Heart right ventricle (tissue), 16 donors: ENCODE results near the gene SF3B2. TPM values are rescaled to one million over a fixed set of nuclear protein-coding genes. Genes with fewer than 3 reads are reported as not detected.

Experiments
- ATAC-seq, 8 donors: fragments of 200-7000 bp; cut with Tn5 transposase; one replicate each; pipeline ENCODE4 v1.9.1; 2020; ENCODE audit warnings: mild to moderate bottlenecking in 8 of 8, moderate library complexity in 8 of 8, moderate number of reproducible peaks in 1 of 8
- DNase-seq, 2 donors: peaks; one replicate each; pipeline ENCODE4 v3.0.0-alpha.2; 2020
- H3K27ac ChIP-seq, 10 donors: fragments of 200-600 bp; sonication (generic) in 2 of 10; one replicate each; pipeline versions ENCODE4 v1.5.0 to v1.8.0; 2020 to 2022; ENCODE audit warnings: mild to moderate bottlenecking in 3 of 10
- H3K27me3 ChIP-seq, 7 donors: fragments of 200-600 bp; one replicate each; pipeline ENCODE4 v1.8.0; 2021 to 2022; ENCODE audit warnings: mild to moderate bottlenecking in 2 of 7
- H3K36me3 ChIP-seq, 9 donors: fragments of 200-600 bp; sonication (generic) in 1 of 9; one replicate each; pipeline versions ENCODE4 v1.5.0 to v1.8.0; 2020 to 2022; ENCODE audit warnings: mild to moderate bottlenecking in 2 of 9
- H3K4me1 ChIP-seq, 9 donors: fragments of 200-600 bp; sonication (generic) in 1 of 9; one replicate each; pipeline versions ENCODE4 v1.5.0 to v1.8.0; 2020 to 2022; ENCODE audit warnings: mild to moderate bottlenecking in 4 of 9
- H3K4me3 ChIP-seq, 10 donors: fragments of 200-600 bp; sonication (generic) in 2 of 10; one replicate each; pipeline versions ENCODE4 v1.5.0 to v1.8.0; 2020 to 2022; ENCODE audit warnings: mild to moderate bottlenecking in 7 of 10, moderate library complexity in 2 of 10
- H3K9me3 ChIP-seq, 11 donors: fragments of 200-600 bp in 10 of 11; sonication (generic) in 2 of 11; one replicate each; pipeline versions ENCODE4 v1.5.0 to v1.8.0; 2013 to 2022; ENCODE audit warnings: mild to moderate bottlenecking in 2 of 11, control low read depth in 1 of 11, moderate library complexity in 1 of 11
- WGBS, 2 donors: extraction: QIAGEN DNeasy Blood & Tissue Kit; methylation state at CpG; one replicate each; pipeline ENCODE4 v1.1.7; 2013; ENCODE audit warnings: inconsistent platforms in 1 of 2; 5-methylcytosine and 5-hydroxymethylcytosine counted together
- intact Hi-C, 10 donors: fragments of 100-400 bp; cut with DNase I; formaldehyde crosslinking; loops; one replicate each; pipeline versions ENCODE4 v1.11.1 to v1.14.2; 2022
- long read RNA-seq, 3 donors: library from polyadenylated mRNA; unstranded; transcript quantifications; one replicate each; pipeline ENCODE4 v2.0.0, GENCODE V29; 2020 to 2021
- polyA plus RNA-seq, 2 donors: library from polyadenylated mRNA; stranded (reverse); fragments of 200-250 nt; gene quantifications; one replicate each; pipeline ENCODE4 v1.2.3, GENCODE V29; 2013
- total RNA-seq, 10 donors: library from RNA; stranded (reverse); fragmentation: NEBNext Ultra II Directional in 3 of 10; extraction: Animal tissue kit (Norgen Biotek cat#: 25700) in 3 of 10; gene quantifications; one replicate each; pipeline versions ENCODE4 v1.2.1 to v1.2.4, GENCODE V29; 2021 to 2023
- TF ChIP-seq, protein P1 (sequence below), 9 donors: fragments of 200-600 bp; sonication (generic) in 2 of 9; IDR thresholded peaks; one replicate each; pipeline versions ENCODE4 v1.5.0 to v1.8.0; 2021 to 2022; ENCODE audit warnings: antibody characterized with exemption in 9 of 9, mild to moderate bottlenecking in 5 of 9, moderate library complexity in 1 of 9
- donor health status: Arrhythmogenic right ventricular cardiomyopathy.
- donor health status: ischemic (EF 13 %, LVEDD 7.1; RV severe dilation, severe dysfunction).
- donor health status: healthy with polysubstance abuse.
- donor health status: DM: no; HTN: yes; CAD: no.
- donor health status: DM: no; HTN: no; CAD: no.
- donor health status: ischemic (EF 25% LVEDD 6.9; RV normal size, moderate dysfunction).
- donor health status: ischemic (EF 25% LVEDD 5.7; RV mildly dilated, moderate dysfunction).
- donor health status: healthy.
- donor health status: DM: yes; HTN: yes; CAD: no.
- donor health status: Ischemic cardiomyopathy.
- donor health status: ischemic (EF 35%, LVEDD 5.7; RV mildly dilated, moderate dysfunction).
- donor health status: nonischemic (EF 11% LVEDD 7.7; RV severe dilation, severe dysfunction).
- donor health status: DM: yes; HTN: yes; CAD: no.
- donor health status: PGD.
- donor health status: ischemic (EF 29% LVEDD 5.4; RV normal size, mild dysfunction).
- donor health status: nonischemic (EF 23%, LVEDD 6.1; RV moderate dilation, normal function).

SF3B2 gene, protein sequence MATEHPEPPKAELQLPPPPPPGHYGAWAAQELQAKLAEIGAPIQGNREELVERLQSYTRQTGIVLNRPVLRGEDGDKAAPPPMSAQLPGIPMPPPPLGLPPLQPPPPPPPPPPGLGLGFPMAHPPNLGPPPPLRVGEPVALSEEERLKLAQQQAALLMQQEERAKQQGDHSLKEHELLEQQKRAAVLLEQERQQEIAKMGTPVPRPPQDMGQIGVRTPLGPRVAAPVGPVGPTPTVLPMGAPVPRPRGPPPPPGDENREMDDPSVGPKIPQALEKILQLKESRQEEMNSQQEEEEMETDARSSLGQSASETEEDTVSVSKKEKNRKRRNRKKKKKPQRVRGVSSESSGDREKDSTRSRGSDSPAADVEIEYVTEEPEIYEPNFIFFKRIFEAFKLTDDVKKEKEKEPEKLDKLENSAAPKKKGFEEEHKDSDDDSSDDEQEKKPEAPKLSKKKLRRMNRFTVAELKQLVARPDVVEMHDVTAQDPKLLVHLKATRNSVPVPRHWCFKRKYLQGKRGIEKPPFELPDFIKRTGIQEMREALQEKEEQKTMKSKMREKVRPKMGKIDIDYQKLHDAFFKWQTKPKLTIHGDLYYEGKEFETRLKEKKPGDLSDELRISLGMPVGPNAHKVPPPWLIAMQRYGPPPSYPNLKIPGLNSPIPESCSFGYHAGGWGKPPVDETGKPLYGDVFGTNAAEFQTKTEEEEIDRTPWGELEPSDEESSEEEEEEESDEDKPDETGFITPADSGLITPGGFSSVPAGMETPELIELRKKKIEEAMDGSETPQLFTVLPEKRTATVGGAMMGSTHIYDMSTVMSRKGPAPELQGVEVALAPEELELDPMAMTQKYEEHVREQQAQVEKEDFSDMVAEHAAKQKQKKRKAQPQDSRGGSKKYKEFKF
- total RNA-seq (10 to 100 TPM; 62.0 to 89.8 (median 72.7) TPM), polyA plus RNA-seq (10 to 100 TPM; 46.5 to 94.9 TPM)
- long read RNA-seq, donor 1, transcript SF3B2-201 (22 exons, 2,903 nt), result major isoform, 74 of 128 reads
- long read RNA-seq, donor 1, partial matches to known transcripts, result 35 of 128 reads
- long read RNA-seq, donor 1, other reads (novel, unspliced or antisense), result 18 of 128 reads
- long read RNA-seq, donor 2, transcript SF3B2-201 (22 exons, 2,903 nt), result major isoform, 66 of 116 reads
- long read RNA-seq, donor 2, partial matches to known transcripts, result 31 of 116 reads
- long read RNA-seq, donor 2, other reads (novel, unspliced or antisense), result 19 of 116 reads
- long read RNA-seq, donor 3, transcript SF3B2-201 (22 exons, 2,903 nt), result major isoform, 85 of 167 reads
- long read RNA-seq, donor 3, partial matches to known transcripts, result 53 of 167 reads
- long read RNA-seq, donor 3, other reads (novel, unspliced or antisense), result 29 of 167 reads

DNA sequence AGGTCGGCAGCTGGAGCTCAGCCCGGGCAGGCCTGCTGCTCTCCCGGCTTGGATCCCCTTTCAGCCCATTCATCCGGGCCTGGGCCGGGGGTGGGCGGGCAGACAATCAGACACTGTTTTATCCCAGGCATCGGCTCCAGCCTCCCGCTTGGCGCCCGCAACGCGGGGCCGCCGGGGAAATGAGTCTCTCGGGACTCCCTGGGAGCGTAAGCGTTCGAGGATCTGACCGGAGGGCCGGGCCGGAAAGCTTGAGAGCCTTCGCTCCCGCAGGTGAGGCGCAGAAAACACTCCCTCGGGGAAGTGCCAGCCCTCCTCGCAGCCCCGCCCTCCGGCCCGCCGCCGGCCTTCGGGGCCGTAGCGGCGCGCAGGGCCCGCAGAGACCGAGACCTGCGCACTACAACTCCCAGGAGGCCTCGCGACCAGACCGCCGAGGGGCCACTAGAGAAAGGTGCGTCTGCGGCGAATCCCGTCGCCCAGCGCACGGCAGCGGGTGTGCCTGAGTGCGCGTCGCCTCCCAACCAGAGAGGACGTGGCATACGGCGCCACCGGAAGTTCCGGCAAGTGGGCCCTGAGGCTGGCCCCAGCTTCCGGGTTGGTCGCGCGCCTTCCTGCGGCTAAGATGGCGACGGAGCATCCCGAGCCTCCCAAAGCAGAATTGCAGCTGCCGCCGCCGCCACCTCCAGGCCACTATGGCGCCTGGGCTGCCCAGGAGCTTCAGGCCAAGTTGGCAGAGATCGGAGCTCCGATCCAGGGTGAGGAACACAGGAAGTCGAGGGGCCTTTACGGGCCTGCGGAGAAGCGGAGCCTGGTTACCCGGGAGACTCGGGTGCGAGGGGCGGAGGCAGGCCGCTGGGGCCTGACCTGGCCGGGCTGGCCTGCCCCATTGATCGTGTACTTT is at the start of gene SF3B2:
Gene SF3B2, plus strand, starts transcription at position 599 of the 898 bp plus-strand sequence. Its CDS starts 21 bp downstream, at position 620.
- H3K36me3 ChIP-seq, result peaks cover 0 to 39% (median 22%) of the 10 kb centered on the region in 9 donors
- WGBS, 2 donors, result 0% methylated on average over 84 of the region's 84 CpGs
- H3K4me3 ChIP-seq, result peak within 1 kb of the TSS; percentile 77 to 100 (median 97)
- H3K4me1 ChIP-seq, result peaks cover 7 to 53% (median 31%) of the 10 kb centered on the region in 9 donors
- peak; percentile 96 to 98 for DNase-seq
- H3K9me3 ChIP-seq, result no peaks in the 10 kb centered on the region
- peak; percentile 96 to 99 (median 98) for ATAC-seq
- TF ChIP-seq, protein P1, sequence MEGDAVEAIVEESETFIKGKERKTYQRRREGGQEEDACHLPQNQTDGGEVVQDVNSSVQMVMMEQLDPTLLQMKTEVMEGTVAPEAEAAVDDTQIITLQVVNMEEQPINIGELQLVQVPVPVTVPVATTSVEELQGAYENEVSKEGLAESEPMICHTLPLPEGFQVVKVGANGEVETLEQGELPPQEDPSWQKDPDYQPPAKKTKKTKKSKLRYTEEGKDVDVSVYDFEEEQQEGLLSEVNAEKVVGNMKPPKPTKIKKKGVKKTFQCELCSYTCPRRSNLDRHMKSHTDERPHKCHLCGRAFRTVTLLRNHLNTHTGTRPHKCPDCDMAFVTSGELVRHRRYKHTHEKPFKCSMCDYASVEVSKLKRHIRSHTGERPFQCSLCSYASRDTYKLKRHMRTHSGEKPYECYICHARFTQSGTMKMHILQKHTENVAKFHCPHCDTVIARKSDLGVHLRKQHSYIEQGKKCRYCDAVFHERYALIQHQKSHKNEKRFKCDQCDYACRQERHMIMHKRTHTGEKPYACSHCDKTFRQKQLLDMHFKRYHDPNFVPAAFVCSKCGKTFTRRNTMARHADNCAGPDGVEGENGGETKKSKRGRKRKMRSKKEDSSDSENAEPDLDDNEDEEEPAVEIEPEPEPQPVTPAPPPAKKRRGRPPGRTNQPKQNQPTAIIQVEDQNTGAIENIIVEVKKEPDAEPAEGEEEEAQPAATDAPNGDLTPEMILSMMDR (IDR thresholded peaks at IDR 0.05), result peak in 3 of 9 donors; percentile 10 to 17 (median 13)
- intact Hi-C loops, result loop anchor here in 2 of 10 donors (2.0 kb wide), 2 partner anchors 17 to 49 kb away; partner anchors contain the start of genes BANF1 (in 1 of the 2) and EIF1AD (in 1 of the 2)
- peaks cover 0 to 25% (median 17%) of the 10 kb centered on the region in 7 donors for H3K27me3 ChIP-seq
- peak within 1 kb of the TSS; percentile 51 to 97 (median 92) for H3K27ac ChIP-seq

DNA sequence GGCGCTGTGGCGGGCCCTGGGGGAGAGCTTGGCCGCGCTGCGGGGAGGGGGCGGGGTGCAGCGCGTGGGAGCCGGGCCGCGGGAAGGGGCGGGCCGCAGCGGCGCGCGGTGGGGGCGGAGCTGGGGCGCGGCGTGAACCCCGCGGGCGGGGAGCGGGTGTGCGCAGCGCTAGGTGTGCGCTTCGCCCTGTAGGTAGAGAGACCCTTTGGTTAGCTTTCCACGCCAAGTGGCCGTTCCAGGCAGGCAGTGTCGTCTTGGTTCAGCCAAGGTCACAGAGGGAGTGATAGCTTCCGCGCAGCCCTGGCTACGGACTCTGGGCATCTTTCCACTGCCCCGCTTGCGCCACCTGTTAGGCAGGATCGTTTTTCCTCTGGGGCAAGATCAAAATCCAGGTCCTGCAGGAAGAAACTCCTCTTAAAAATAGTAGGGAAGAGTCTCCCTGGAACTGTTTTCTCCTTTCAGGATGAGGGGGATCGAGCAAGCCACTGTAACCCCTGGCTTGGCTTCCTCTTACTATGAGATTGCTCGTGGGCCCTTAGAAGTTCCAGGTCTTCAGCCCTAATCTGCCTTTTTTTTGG is 49.4 kb upstream of the SF3B2 start:
- ATAC-seq (peak; percentile 76 to 87 (median 82)), DNase-seq (peak in 1 of 2 donors; percentile 48)
- H3K4me3 ChIP-seq, result peak overlapping the region; percentile 73 to 99 (median 92)
- peaks cover 10 to 47% (median 24%) of the 10 kb centered on the region in 9 donors for H3K4me1 ChIP-seq
- H3K36me3 ChIP-seq, result peaks cover 0 to 63% (median 33%) of the 10 kb centered on the region in 9 donors
- peak overlapping the region; percentile 84 to 98 (median 95) for H3K27ac ChIP-seq
- TF ChIP-seq, protein P1 (IDR thresholded peaks at IDR 0.05), result peak in 5 of 9 donors; percentile 11 to 48 (median 43)
- intact Hi-C loops, result loop anchor here in 3 of 10 donors (2.0 to 5.0 kb wide), 2 partner anchors 40 to 50 kb away; partner anchors contain the start of genes SART1 (in 3 of the 3) and SF3B2 (in 1 of the 3)
- WGBS, 2 donors, result 0% methylated on average over 38 to 40 of the region's 40 CpGs
- no peaks in the 10 kb centered on the region for H3K9me3 ChIP-seq
- H3K27me3 ChIP-seq, result no peaks in the 10 kb centered on the region

DNA sequence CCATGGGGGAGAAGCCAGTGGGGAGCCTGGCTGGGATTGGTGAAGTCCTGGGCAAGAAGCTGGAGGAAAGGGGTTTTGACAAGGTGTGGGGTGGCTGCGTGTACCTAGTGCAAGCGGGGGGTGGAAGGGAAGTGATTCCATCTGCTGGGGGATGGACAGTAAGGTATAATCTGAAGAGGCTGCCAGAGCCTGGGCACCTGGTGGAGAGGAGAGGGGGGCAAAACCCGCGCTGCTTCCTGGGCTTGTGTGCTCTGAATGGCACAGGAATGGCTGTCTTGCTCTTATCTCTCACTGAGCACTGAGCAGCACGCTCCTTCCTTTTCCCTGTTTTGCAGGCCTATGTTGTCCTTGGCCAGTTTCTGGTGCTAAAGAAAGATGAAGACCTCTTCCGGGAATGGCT is 48.9 kb upstream of the SF3B2 start:
- TF ChIP-seq, protein P1 (IDR thresholded peaks at IDR 0.05), result no peak
- Histone ChIP-seq H3K27me3 (no peaks in the 10 kb centered on the region), H3K4me1 (peaks cover 10 to 48% (median 24%) of the 10 kb centered on the region in 9 donors), H3K36me3 (peaks cover 0 to 57% (median 30%) of the 10 kb centered on the region in 9 donors), H3K27ac (peak overlapping the region in 9 of 10 donors; percentile 87 to 98 (median 95)), H3K4me3 (peak overlapping the region in 9 of 10 donors; percentile 73 to 99 (median 91)), H3K9me3 (no peaks in the 10 kb centered on the region)
- no peak for DNase-seq
- intact Hi-C loops, result loop anchor here in 3 of 10 donors (2.0 to 5.0 kb wide), 2 partner anchors 41 to 50 kb away; partner anchors contain the start of genes SART1 (in 3 of the 3) and SF3B2 (in 1 of the 3)
- ATAC-seq, result no peak
- WGBS, 2 donors, result 68 to 72% methylated on average over 6 of the region's 6 CpGs
